Parathyroid adenoma (tissue), 2 donors: Measurements from ENCODE around the gene XRCC6.

ENCODE experiments used
- H2AFZ ChIP-seq: fragments of 300-600 bp; sonication (generic); one replicate; pipeline ENCODE4 v1.7.0; 2017; ENCODE audit warnings: antibody characterized with exemption, mild to moderate bottlenecking
- H3K27ac ChIP-seq: fragments of 300-600 bp; sonication (generic); one replicate; pipeline ENCODE4 v1.7.0; 2017
- H3K27me3 ChIP-seq: fragments of 300-600 bp; sonication (generic); one replicate; pipeline ENCODE4 v1.7.0; 2017; ENCODE audit warnings: low read length; ENCODE audit not compliant: control insufficient read depth, insufficient read depth
- H3K36me3 ChIP-seq: fragments of 300-600 bp; sonication (generic); one replicate; pipeline ENCODE4 v1.7.0; 2017; ENCODE audit warnings: low read length; ENCODE audit not compliant: control insufficient read depth, insufficient read depth
- H3K4me1 ChIP-seq: fragments of 300-600 bp; sonication (generic); one replicate; pipeline ENCODE4 v1.7.0; 2017; ENCODE audit warnings: control low read depth
- H3K4me2 ChIP-seq: fragments of 300-600 bp; sonication (generic); one replicate; pipeline ENCODE4 v1.7.0; 2017; ENCODE audit warnings: low read length
- H3K4me3 ChIP-seq: fragments of 300-600 bp; sonication (generic); one replicate; pipeline ENCODE4 v1.7.0; 2017; ENCODE audit warnings: low read depth, low read length
- H3K79me2 ChIP-seq: fragments of 300-600 bp; sonication (generic); one replicate; pipeline ENCODE4 v1.7.0; 2017; ENCODE audit warnings: control low read depth
- H3K9ac ChIP-seq: fragments of 300-600 bp; sonication (generic); one replicate; pipeline ENCODE4 v1.7.0; 2017; ENCODE audit warnings: mild to moderate bottlenecking
- H3K9me3 ChIP-seq: fragments of 300-600 bp; sonication (generic); one replicate; pipeline ENCODE4 v1.7.0; 2017; ENCODE audit warnings: low read length; ENCODE audit not compliant: control insufficient read depth
- TF ChIP-seq, protein P1 (sequence below): fragments of 300-600 bp; sonication (generic); IDR thresholded peaks from one replicate; pipeline ENCODE4 v1.7.0; 2017; ENCODE audit warnings: antibody characterized with exemption, mild to moderate bottlenecking
- donor health status: primary hyperparathyroidism.

XRCC6 gene

DNA sequence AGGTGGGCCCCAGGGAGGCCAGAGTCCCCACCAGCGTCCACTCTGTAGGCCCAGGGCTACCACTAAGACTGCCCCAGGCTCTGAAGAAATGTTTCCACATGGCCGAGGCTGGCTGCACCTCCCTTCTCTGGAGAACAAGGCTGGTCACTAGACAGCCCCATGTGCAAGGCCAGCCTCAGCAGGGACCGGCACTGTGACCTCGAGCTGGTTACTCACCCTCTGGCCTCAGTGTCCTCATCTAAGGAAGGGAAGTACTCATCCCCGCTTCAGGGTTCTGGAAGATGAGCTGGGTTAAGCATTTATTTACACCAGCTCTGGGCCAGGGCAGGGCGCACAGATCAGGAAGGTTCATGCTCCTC lies 41.1 kb upstream of the XRCC6 start:
- Histone ChIP-seq H3K9me3 (no peaks in the 10 kb centered on the region), H3K4me3 (no peak overlapping the region), H3K4me2 (no peak overlapping the region), H3K9ac (no peak overlapping the region), H3K27ac (no peak overlapping the region), H3K4me1 (peaks cover 3% of the 10 kb centered on the region), H3K27me3 (no peaks in the 10 kb centered on the region), H3K36me3 (no peaks in the 10 kb centered on the region), H3K79me2 (no peaks in the 10 kb centered on the region), H2AFZ (no peak overlapping the region)
- TF ChIP-seq, protein P1, sequence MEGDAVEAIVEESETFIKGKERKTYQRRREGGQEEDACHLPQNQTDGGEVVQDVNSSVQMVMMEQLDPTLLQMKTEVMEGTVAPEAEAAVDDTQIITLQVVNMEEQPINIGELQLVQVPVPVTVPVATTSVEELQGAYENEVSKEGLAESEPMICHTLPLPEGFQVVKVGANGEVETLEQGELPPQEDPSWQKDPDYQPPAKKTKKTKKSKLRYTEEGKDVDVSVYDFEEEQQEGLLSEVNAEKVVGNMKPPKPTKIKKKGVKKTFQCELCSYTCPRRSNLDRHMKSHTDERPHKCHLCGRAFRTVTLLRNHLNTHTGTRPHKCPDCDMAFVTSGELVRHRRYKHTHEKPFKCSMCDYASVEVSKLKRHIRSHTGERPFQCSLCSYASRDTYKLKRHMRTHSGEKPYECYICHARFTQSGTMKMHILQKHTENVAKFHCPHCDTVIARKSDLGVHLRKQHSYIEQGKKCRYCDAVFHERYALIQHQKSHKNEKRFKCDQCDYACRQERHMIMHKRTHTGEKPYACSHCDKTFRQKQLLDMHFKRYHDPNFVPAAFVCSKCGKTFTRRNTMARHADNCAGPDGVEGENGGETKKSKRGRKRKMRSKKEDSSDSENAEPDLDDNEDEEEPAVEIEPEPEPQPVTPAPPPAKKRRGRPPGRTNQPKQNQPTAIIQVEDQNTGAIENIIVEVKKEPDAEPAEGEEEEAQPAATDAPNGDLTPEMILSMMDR = no peak

DNA sequence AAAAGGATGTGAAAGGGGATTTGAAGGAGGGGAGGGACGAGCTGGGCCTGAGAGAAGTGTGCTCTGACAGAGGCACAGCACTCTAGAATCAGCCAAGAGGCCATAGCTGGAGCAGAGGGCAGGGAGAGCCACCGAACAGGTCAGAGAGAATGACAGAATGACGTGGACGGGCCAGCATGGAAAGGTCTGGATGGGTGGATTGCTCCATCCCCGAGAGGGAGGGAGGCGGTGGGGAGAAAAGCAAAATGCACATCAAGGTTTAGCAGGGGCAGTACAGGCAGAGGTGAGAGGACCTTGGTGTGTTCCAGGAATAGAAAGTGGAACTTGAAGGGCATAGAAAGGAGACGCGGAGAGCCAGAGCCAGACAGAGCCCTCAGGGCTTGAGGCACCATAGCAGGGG lies 38.4 kb upstream of the XRCC6 start:
- no peaks in the 10 kb centered on the region for H3K27me3 ChIP-seq
- no peaks in the 10 kb centered on the region for H3K9me3 ChIP-seq
- H3K9ac ChIP-seq = no peak overlapping the region
- TF ChIP-seq, protein P1 = no peak
- H3K4me1 ChIP-seq = no peaks in the 10 kb centered on the region
- H3K4me3 ChIP-seq = no peak overlapping the region
- H3K36me3 ChIP-seq = no peaks in the 10 kb centered on the region
- no peak overlapping the region for H3K27ac ChIP-seq
- no peak overlapping the region for H2AFZ ChIP-seq
- no peak overlapping the region for H3K4me2 ChIP-seq
- no peaks in the 10 kb centered on the region for H3K79me2 ChIP-seq

DNA sequence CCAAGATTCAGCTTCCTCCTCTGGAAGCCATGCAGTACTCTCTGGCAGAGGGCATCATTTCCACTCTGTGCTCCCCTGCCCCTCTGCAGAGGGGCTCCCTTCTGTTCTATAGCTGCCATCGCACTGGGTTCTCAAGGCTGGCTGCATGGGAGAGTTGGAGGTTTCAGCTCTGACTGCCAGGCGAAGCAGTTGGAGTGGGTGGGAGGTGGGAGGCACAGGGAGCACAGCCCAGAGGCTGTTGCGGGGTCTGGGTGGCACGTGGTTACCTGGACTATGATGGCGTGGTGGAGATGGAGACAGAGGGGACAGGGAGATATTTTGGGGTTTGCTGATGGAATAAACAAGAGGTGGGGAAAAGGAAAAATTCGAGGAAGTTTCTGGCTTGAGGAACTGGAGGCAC lies 36.2 kb upstream of the XRCC6 start:
- Histone ChIP-seq H3K4me1 (no peaks in the 10 kb centered on the region), H3K9ac (no peak overlapping the region), H3K4me3 (no peak overlapping the region)

DNA sequence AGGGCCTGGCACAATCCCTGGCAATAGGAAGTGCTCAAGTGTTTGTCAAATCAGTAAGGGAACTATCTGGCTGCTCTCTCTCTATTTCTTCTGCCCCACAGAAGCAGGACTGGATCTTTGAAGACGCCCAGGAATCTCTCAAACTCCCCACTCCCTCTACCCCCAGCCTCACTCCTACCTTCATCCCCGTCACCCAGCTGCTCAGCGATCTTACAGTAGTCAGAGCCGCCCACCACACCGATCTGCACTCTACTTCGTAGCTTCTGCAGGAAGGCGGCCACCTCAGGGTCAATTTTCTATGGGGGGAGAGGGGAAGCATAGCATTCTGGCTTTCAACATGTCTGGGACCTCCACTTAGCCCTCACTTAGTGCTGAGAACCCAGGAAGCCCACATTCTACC lies 35.2 kb upstream of the XRCC6 start:
- TF ChIP-seq, protein P1 = no peak
- Histone ChIP-seq H2AFZ (no peak overlapping the region), H3K9me3 (no peaks in the 10 kb centered on the region)

More for the DNA sequence above, 36.2 kb upstream of the XRCC6 start:
- Histone ChIP-seq H3K36me3 (no peaks in the 10 kb centered on the region), H3K27ac (no peak overlapping the region), H2AFZ (no peak overlapping the region), H3K79me2 (no peaks in the 10 kb centered on the region), H3K4me2 (no peak overlapping the region), H3K27me3 (no peaks in the 10 kb centered on the region), H3K9me3 (no peaks in the 10 kb centered on the region)
- TF ChIP-seq, protein P1 = no peak

DNA sequence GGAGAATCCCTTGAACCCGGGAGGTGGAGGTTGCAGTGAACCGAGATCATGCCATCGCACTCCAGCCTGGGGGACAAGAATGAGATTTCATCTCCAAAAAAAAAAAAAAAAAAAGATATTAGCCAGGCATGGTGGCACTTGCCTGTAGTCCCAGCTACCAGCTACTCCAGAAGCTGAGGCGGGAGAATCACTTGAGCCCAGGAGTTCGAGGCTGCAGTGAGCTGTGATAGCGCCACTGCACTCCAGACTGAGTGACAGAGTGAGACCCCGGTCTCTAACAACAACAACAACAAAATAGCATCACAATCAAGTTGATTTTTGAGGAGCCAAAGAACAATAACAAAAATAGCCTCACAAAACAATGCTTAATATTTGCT lies 33.8 kb upstream of the XRCC6 start:
- Histone ChIP-seq H3K79me2 (no peaks in the 10 kb centered on the region), H3K36me3 (no peaks in the 10 kb centered on the region), H3K9ac (no peak overlapping the region), H3K27me3 (no peaks in the 10 kb centered on the region), H3K27ac (no peak overlapping the region), H2AFZ (no peak overlapping the region), H3K4me2 (no peak overlapping the region), H3K9me3 (no peaks in the 10 kb centered on the region), H3K4me3 (no peak overlapping the region), H3K4me1 (no peaks in the 10 kb centered on the region)
- TF ChIP-seq, protein P1 = no peak

More for the DNA sequence above, 35.2 kb upstream of the XRCC6 start:
- no peaks in the 10 kb centered on the region for H3K27me3 ChIP-seq
- H3K27ac ChIP-seq = no peak overlapping the region
- no peak overlapping the region for H3K4me3 ChIP-seq
- no peak overlapping the region for H3K4me2 ChIP-seq
- no peaks in the 10 kb centered on the region for H3K4me1 ChIP-seq
- H3K79me2 ChIP-seq = no peaks in the 10 kb centered on the region
- H3K9ac ChIP-seq = no peak overlapping the region
- H3K36me3 ChIP-seq = no peaks in the 10 kb centered on the region
